Loucy (cell line): ENCODE measurements around the gene FOXA3.

Experiments
- CTCF ChIP-seq: fragments of 200-600 bp; sonication (generic); conservative IDR thresholded peaks from 2 replicates; pipeline ENCODE4 v1.5.1; 2014; ENCODE audit warnings: mild to moderate bottlenecking, antibody characterized with exemption, low read length
- EZH2phosphoT487 ChIP-seq: fragments of 200-600 bp; IDR thresholded peaks from 2 replicates; pipeline ENCODE4 v1.6.1; 2018; ENCODE audit warnings: antibody characterized with exemption, mild to moderate bottlenecking, moderate library complexity, borderline replicate concordance

DNA sequence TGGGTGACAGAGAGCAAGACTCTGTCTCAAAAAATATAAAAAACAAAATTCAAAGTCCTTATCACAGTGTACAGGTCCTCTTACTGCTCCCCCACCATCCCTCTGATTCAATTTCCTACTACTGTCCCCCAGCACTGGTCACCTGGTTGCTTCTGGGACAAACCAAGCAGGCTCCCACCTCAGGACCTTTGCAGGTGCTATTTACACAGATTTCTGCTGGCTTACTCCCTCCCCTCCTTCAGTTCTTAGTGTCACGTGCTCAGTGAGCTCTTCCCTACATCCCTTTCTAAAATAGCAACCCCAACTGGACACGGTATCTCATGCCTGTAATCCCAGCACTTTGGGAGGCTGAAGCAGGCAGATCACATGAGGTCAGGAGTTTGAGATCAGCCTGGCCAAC lies 15.8 kb downstream of the FOXA3 start:
- no peak for TF ChIP-seq CTCF
- no peak for TF ChIP-seq EZH2phosphoT487
